ENCODE measurements around the gene SERINC2. TPM values are rescaled to one million over a fixed set of nuclear protein-coding genes. Genes with fewer than 3 reads are reported as not detected.

SERINC2 gene
- total and polyA plus RNA-seq, 2 donors (not counting 1 experiment from before 2014, with no cell fraction given), result 28.4 to 104 TPM

- peak overlapping the region; percentile 25 for H3K4me2 ChIP-seq (ENCODE audit: extremely low read depth, insufficient read depth, low read length)
- H3K4me1 ChIP-seq (ENCODE audit: control insufficient read depth, extremely low read depth, insufficient read depth, low read length), result peaks cover 45% of the 10 kb centered on the region
- no peaks in the 10 kb centered on the region for H4K20me1 ChIP-seq (ENCODE audit: control insufficient read depth, extremely low read depth, insufficient read depth, low read length)
- no peaks in the 10 kb centered on the region for H3K9me3 ChIP-seq (ENCODE audit: control insufficient read depth, insufficient read depth, low read depth, low read length)
- H3K27me3 ChIP-seq (ENCODE audit: control insufficient read depth, insufficient read depth, low read length), result no peaks in the 10 kb centered on the region
- H3K4me3 ChIP-seq (replicated peaks in 1 of 4; ENCODE audit: control extremely low read depth in 1 of 4, insufficient read depth in 1 of 4, low read depth in 3 of 4, low read length in 4 of 4), result no peak overlapping the region
- H3K27ac ChIP-seq (ENCODE audit: insufficient read depth, low read length), result peak overlapping the region; percentile 49
- TF ChIP-seq EZH2 (IDR thresholded peaks at IDR 0.05; ENCODE audit: low read length, missing control alignments) (no peak), CTCF (conservative IDR thresholded peaks at IDR 0.05 in 1 of 2, IDR thresholded peaks at IDR 0.05 in 1 of 2; ENCODE audit: low read depth in 1 of 2, low read length in 2 of 2) (no peak)
- H3K36me3 ChIP-seq (ENCODE audit: control insufficient read depth, insufficient read depth, low read length), result no peaks in the 10 kb centered on the region
- no peak overlapping the region for H3K9ac ChIP-seq (ENCODE audit: insufficient read depth, low read length)
- no peaks in the 10 kb centered on the region for H3K79me2 ChIP-seq (ENCODE audit: control insufficient read depth, insufficient read depth, low read length)
- no peak overlapping the region for H2AFZ ChIP-seq (ENCODE audit: low read length)
- peak; percentile 92 to 99 for DNase-seq (ENCODE audit: low read depth in 2 of 2)
Observed at GRCh38 chr1:31376375-31377134, 36.5 kb upstream of the SERINC2 start.

GRCh38 chr1:31377364-31377863, 35.6 kb upstream of the SERINC2 start:
- Histone ChIP-seq H3K4me2 (ENCODE audit: extremely low read depth, insufficient read depth, low read length) (no peak overlapping the region), H3K27me3 (ENCODE audit: control insufficient read depth, insufficient read depth, low read length) (no peaks in the 10 kb centered on the region), H3K4me1 (ENCODE audit: control insufficient read depth, extremely low read depth, insufficient read depth, low read length) (peaks cover 43% of the 10 kb centered on the region), H3K9ac (ENCODE audit: insufficient read depth, low read length) (no peak overlapping the region), H3K9me3 (ENCODE audit: control insufficient read depth, insufficient read depth, low read depth, low read length) (no peaks in the 10 kb centered on the region), H3K79me2 (ENCODE audit: control insufficient read depth, insufficient read depth, low read length) (no peaks in the 10 kb centered on the region), H2AFZ (ENCODE audit: low read length) (no peak overlapping the region), H3K36me3 (ENCODE audit: control insufficient read depth, insufficient read depth, low read length) (no peaks in the 10 kb centered on the region), H4K20me1 (ENCODE audit: control insufficient read depth, extremely low read depth, insufficient read depth, low read length) (no peaks in the 10 kb centered on the region), H3K27ac (ENCODE audit: insufficient read depth, low read length) (peak overlapping the region; percentile 47), H3K4me3 (replicated peaks in 1 of 4; ENCODE audit: control extremely low read depth in 1 of 4, insufficient read depth in 1 of 4, low read depth in 3 of 4, low read length in 4 of 4) (no peak overlapping the region)
- no peak for DNase-seq (ENCODE audit: low read depth in 2 of 2)
- no peak for TF ChIP-seq EZH2 (IDR thresholded peaks at IDR 0.05; ENCODE audit: low read length, missing control alignments)
- no peak for TF ChIP-seq CTCF (conservative IDR thresholded peaks at IDR 0.05 in 1 of 2, IDR thresholded peaks at IDR 0.05 in 1 of 2; ENCODE audit: low read depth in 1 of 2, low read length in 2 of 2)

GRCh38 chr1:31378001-31378400, 35.0 kb upstream of the SERINC2 start:
- no peaks in the 10 kb centered on the region for H4K20me1 ChIP-seq (ENCODE audit: control insufficient read depth, extremely low read depth, insufficient read depth, low read length)
- TF ChIP-seq CTCF (conservative IDR thresholded peaks at IDR 0.05 in 1 of 2, IDR thresholded peaks at IDR 0.05 in 1 of 2; ENCODE audit: low read depth in 1 of 2, low read length in 2 of 2) (no peak), EZH2 (IDR thresholded peaks at IDR 0.05; ENCODE audit: low read length, missing control alignments) (no peak)
- no peaks in the 10 kb centered on the region for H3K79me2 ChIP-seq (ENCODE audit: control insufficient read depth, insufficient read depth, low read length)
- H3K4me2 ChIP-seq (ENCODE audit: extremely low read depth, insufficient read depth, low read length), result no peak overlapping the region
- no peaks in the 10 kb centered on the region for H3K9me3 ChIP-seq (ENCODE audit: control insufficient read depth, insufficient read depth, low read depth, low read length)
- H3K27ac ChIP-seq (ENCODE audit: insufficient read depth, low read length), result no peak overlapping the region
- DNase-seq (ENCODE audit: low read depth in 2 of 2), result no peak
- H3K4me3 ChIP-seq (replicated peaks in 1 of 4; ENCODE audit: control extremely low read depth in 1 of 4, insufficient read depth in 1 of 4, low read depth in 3 of 4, low read length in 4 of 4), result no peak overlapping the region
- H3K9ac ChIP-seq (ENCODE audit: insufficient read depth, low read length), result no peak overlapping the region
- no peaks in the 10 kb centered on the region for H3K36me3 ChIP-seq (ENCODE audit: control insufficient read depth, insufficient read depth, low read length)
- no peak overlapping the region for H2AFZ ChIP-seq (ENCODE audit: low read length)
- H3K27me3 ChIP-seq (ENCODE audit: control insufficient read depth, insufficient read depth, low read length), result no peaks in the 10 kb centered on the region
- H3K4me1 ChIP-seq (ENCODE audit: control insufficient read depth, extremely low read depth, insufficient read depth, low read length), result peaks cover 38% of the 10 kb centered on the region
